ENCODE results near the gene TSC22D2. TPM values are rescaled to one million over a fixed set of nuclear protein-coding genes. Genes with fewer than 3 reads are reported as not detected.

The TSC22D2 gene
- polyA plus RNA-seq, 1 donor from 2014 or later: 15.3 TPM

DNA sequence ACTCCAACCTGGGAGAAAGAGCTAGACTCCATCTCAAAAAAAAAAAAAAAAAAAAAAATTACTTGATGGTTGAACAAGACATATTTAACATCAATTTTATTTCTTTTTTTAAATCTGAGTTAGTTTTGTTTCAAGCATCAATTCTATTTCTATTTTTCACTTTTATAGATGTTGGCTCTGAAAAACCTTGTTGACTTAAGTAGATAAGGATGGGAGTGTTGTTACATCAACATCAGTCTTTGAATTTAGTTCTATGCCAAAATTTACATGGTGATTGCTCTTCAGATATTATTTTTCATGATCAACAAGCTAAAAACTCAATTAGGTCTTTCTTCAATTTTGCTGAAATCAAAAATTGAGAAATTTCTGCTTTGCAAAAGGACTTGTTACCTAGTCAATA, 71.3 kb downstream of the TSC22D2 start:
- H3K9ac ChIP-seq (ENCODE audit: low read length): no peak overlapping the region
- H3K9me2 ChIP-seq (ENCODE audit: insufficient read depth, low read length): no peaks in the 10 kb centered on the region
- H3K4me2 ChIP-seq (ENCODE audit: low read length): no peak overlapping the region
- H3K27ac ChIP-seq (ENCODE audit: low read length): no peak overlapping the region
- H4K20me1 ChIP-seq (ENCODE audit: insufficient read depth): no peaks in the 10 kb centered on the region
- no peaks in the 10 kb centered on the region for H3K36me3 ChIP-seq (ENCODE audit: insufficient read depth, low read length)
- no peaks in the 10 kb centered on the region for H3K79me2 ChIP-seq (replicated peaks; ENCODE audit: insufficient read depth, low read length)
- H3K9me3 ChIP-seq (ENCODE audit: low read length): peaks cover 3% of the 10 kb centered on the region
- no peak overlapping the region for H3K4me3 ChIP-seq (ENCODE audit: low read length)
- H3K27me3 ChIP-seq (ENCODE audit: insufficient read depth, low read depth, low read length): no peaks in the 10 kb centered on the region
- no peaks in the 10 kb centered on the region for H3F3A ChIP-seq (ENCODE audit: insufficient read depth, low read length, poor library complexity, severe bottlenecking)
- H2AFZ ChIP-seq (ENCODE audit: low read depth, low read length): no peak overlapping the region
- TF ChIP-seq EP300 (conservative IDR thresholded peaks at IDR 0.05; ENCODE audit: poor library complexity, severe bottlenecking) (no peak), POLR2AphosphoS5 (IDR thresholded peaks at IDR 0.05) (no peak), SMC3 (conservative IDR thresholded peaks at IDR 0.05; ENCODE audit: poor library complexity) (no peak), TAF1 (IDR thresholded peaks at IDR 0.05; ENCODE audit: low read depth) (no peak), EZH2 (IDR thresholded peaks at IDR 0.05; ENCODE audit: borderline replicate concordance, insufficient read depth, low read length, poor library complexity, severe bottlenecking) (no peak), MXI1 (conservative IDR thresholded peaks at IDR 0.05; ENCODE audit: poor library complexity, severe bottlenecking) (no peak), RAD21 (conservative IDR thresholded peaks at IDR 0.05) (no peak)
- TF ChIP-seq, protein P1, sequence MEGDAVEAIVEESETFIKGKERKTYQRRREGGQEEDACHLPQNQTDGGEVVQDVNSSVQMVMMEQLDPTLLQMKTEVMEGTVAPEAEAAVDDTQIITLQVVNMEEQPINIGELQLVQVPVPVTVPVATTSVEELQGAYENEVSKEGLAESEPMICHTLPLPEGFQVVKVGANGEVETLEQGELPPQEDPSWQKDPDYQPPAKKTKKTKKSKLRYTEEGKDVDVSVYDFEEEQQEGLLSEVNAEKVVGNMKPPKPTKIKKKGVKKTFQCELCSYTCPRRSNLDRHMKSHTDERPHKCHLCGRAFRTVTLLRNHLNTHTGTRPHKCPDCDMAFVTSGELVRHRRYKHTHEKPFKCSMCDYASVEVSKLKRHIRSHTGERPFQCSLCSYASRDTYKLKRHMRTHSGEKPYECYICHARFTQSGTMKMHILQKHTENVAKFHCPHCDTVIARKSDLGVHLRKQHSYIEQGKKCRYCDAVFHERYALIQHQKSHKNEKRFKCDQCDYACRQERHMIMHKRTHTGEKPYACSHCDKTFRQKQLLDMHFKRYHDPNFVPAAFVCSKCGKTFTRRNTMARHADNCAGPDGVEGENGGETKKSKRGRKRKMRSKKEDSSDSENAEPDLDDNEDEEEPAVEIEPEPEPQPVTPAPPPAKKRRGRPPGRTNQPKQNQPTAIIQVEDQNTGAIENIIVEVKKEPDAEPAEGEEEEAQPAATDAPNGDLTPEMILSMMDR (IDR thresholded peaks at IDR 0.05; ENCODE audit: poor library complexity, severe bottlenecking): no peak
- TF ChIP-seq, protein P2, sequence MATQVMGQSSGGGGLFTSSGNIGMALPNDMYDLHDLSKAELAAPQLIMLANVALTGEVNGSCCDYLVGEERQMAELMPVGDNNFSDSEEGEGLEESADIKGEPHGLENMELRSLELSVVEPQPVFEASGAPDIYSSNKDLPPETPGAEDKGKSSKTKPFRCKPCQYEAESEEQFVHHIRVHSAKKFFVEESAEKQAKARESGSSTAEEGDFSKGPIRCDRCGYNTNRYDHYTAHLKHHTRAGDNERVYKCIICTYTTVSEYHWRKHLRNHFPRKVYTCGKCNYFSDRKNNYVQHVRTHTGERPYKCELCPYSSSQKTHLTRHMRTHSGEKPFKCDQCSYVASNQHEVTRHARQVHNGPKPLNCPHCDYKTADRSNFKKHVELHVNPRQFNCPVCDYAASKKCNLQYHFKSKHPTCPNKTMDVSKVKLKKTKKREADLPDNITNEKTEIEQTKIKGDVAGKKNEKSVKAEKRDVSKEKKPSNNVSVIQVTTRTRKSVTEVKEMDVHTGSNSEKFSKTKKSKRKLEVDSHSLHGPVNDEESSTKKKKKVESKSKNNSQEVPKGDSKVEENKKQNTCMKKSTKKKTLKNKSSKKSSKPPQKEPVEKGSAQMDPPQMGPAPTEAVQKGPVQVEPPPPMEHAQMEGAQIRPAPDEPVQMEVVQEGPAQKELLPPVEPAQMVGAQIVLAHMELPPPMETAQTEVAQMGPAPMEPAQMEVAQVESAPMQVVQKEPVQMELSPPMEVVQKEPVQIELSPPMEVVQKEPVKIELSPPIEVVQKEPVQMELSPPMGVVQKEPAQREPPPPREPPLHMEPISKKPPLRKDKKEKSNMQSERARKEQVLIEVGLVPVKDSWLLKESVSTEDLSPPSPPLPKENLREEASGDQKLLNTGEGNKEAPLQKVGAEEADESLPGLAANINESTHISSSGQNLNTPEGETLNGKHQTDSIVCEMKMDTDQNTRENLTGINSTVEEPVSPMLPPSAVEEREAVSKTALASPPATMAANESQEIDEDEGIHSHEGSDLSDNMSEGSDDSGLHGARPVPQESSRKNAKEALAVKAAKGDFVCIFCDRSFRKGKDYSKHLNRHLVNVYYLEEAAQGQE (IDR thresholded peaks at IDR 0.05; ENCODE audit: borderline replicate concordance): no peak

DNA sequence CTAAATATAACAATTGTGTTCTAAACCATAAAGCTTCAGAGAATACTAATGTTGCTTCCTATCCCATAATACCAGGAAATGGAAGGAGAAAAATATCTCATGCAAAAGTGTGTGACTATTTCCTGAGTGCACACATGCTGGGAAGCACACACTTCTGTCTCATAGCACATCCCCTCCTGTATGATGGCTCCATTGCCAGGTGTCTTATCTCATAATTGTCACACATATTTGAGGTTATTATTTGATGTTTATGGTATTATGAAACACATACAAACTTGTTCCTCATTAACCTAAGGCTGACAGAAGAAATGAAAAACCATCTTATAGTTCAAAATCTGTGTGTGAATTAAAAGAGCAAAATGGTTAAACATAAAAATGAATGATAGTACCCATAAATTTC, 72.8 kb downstream of the TSC22D2 start:
- Histone ChIP-seq H3K36me3 (ENCODE audit: insufficient read depth, low read length) (no peaks in the 10 kb centered on the region), H2AFZ (ENCODE audit: low read depth, low read length) (no peak overlapping the region), H3K4me3 (ENCODE audit: low read length) (no peak overlapping the region), H3K9ac (ENCODE audit: low read length) (no peak overlapping the region), H3K9me2 (ENCODE audit: insufficient read depth, low read length) (no peaks in the 10 kb centered on the region), H3K27me3 (ENCODE audit: insufficient read depth, low read depth, low read length) (no peaks in the 10 kb centered on the region), H3K27ac (ENCODE audit: low read length) (no peak overlapping the region), H3K4me2 (ENCODE audit: low read length) (no peak overlapping the region), H3K9me3 (ENCODE audit: low read length) (peaks cover 3% of the 10 kb centered on the region), H3F3A (ENCODE audit: insufficient read depth, low read length, poor library complexity, severe bottlenecking) (no peaks in the 10 kb centered on the region), H4K20me1 (ENCODE audit: insufficient read depth) (no peaks in the 10 kb centered on the region), H3K79me2 (replicated peaks; ENCODE audit: insufficient read depth, low read length) (no peaks in the 10 kb centered on the region)
- TF ChIP-seq MXI1 (conservative IDR thresholded peaks at IDR 0.05; ENCODE audit: poor library complexity, severe bottlenecking) (no peak), TAF1 (IDR thresholded peaks at IDR 0.05; ENCODE audit: low read depth) (no peak), EZH2 (IDR thresholded peaks at IDR 0.05; ENCODE audit: borderline replicate concordance, insufficient read depth, low read length, poor library complexity, severe bottlenecking) (no peak), SMC3 (conservative IDR thresholded peaks at IDR 0.05; ENCODE audit: poor library complexity) (no peak), POLR2AphosphoS5 (IDR thresholded peaks at IDR 0.05) (no peak), RAD21 (conservative IDR thresholded peaks at IDR 0.05) (no peak), EP300 (conservative IDR thresholded peaks at IDR 0.05; ENCODE audit: poor library complexity, severe bottlenecking) (no peak)
- TF ChIP-seq, protein P1 (IDR thresholded peaks at IDR 0.05; ENCODE audit: poor library complexity, severe bottlenecking): no peak
- TF ChIP-seq, protein P2 (IDR thresholded peaks at IDR 0.05; ENCODE audit: borderline replicate concordance): no peak
